HG02973 (cell line): ENCODE data around the gene CAMK2G.
"Not testable (repeated sequence)": the region's sequence is repeated elsewhere in the genome, so short reads cannot be mapped to it uniquely, and the experiment has no call there.

Experiments
- ATAC-seq: cut with Tn5 transposase; IDR thresholded peaks from one replicate; pipeline ENCODE4 v1.9.1; 2021; ENCODE audit warnings: moderate library complexity; ENCODE audit not compliant: unreplicated experiment

CAMK2G gene

GRCh38 chr10:73905256-73906020 lies 31.1 kb upstream of the CAMK2G start:
- ATAC-seq: no peak

- no peak for ATAC-seq
Measured at GRCh38 chr10:73902351-73902750, 28.0 kb upstream of the CAMK2G start.

- ATAC-seq: no peak
Measured at GRCh38 chr10:73901261-73901660, 26.9 kb upstream of the CAMK2G start.

GRCh38 chr10:73900064-73900463 lies 25.7 kb upstream of the CAMK2G start:
- no peak for ATAC-seq

GRCh38 chr10:73899423-73899822 lies 25.1 kb upstream of the CAMK2G start:
- ATAC-seq: no peak

- ATAC-seq: no peak
Measured at GRCh38 chr10:73898730-73899410, 24.5 kb upstream of the CAMK2G start.

- no peak for ATAC-seq
Measured at GRCh38 chr10:73897693-73898092, 23.3 kb upstream of the CAMK2G start.

- ATAC-seq: not testable (repeated sequence)
Measured at GRCh38 chr10:73895381-73895780, 21.0 kb upstream of the CAMK2G start.

- no peak for ATAC-seq
Measured at GRCh38 chr10:73894245-73894971, 20.1 kb upstream of the CAMK2G start.

GRCh38 chr10:73893426-73893825 lies 19.1 kb upstream of the CAMK2G start:
- ATAC-seq: no peak

GRCh38 chr10:73892310-73893030 lies 18.1 kb upstream of the CAMK2G start:
- no peak for ATAC-seq

GRCh38 chr10:73891540-73891939 lies 17.2 kb upstream of the CAMK2G start:
- no peak for ATAC-seq

GRCh38 chr10:73890830-73891229 lies 16.5 kb upstream of the CAMK2G start:
- ATAC-seq: not testable (repeated sequence)

GRCh38 chr10:73890261-73890660 lies 15.9 kb upstream of the CAMK2G start:
- no peak for ATAC-seq

- not testable (repeated sequence) for ATAC-seq
Measured at GRCh38 chr10:73889416-73889815, 15.1 kb upstream of the CAMK2G start.

- no peak for ATAC-seq
Measured at GRCh38 chr10:73889014-73889413, 14.7 kb upstream of the CAMK2G start.

GRCh38 chr10:73888514-73888913 lies 14.2 kb upstream of the CAMK2G start:
- no peak for ATAC-seq

- ATAC-seq: no peak
Measured at GRCh38 chr10:73887294-73888039, 13.1 kb upstream of the CAMK2G start.

GRCh38 chr10:73886661-73887293 lies 12.4 kb upstream of the CAMK2G start:
- ATAC-seq: no peak

GRCh38 chr10:73886085-73886529 lies 11.8 kb upstream of the CAMK2G start:
- no peak for ATAC-seq
